Caco-2 (cell line): ENCODE data around the gene ISG20L2. TPM values are rescaled to one million over a fixed set of nuclear protein-coding genes. Genes with fewer than 3 reads are reported as not detected.

ENCODE experiments used
- BruUV-seq: library from RNA; stranded (reverse); fragments of 400-500 nt; replicated peaks from 2 replicates; lab custom pipeline; 2021; lab: Mats Ljungman, UMichigan
- CTCF ChIA-PET: fragments of 300-600 bp; sonication (Branson Sonifier 250); formaldehyde crosslinking; loops from one replicate; lab custom pipeline; 2022; ENCODE audit warnings: antibody characterized with exemption; lab: Charles Lee
- POLR2A ChIA-PET: fragments of 300-600 bp; sonication (Branson Sonifier 250); formaldehyde crosslinking; loops from one replicate; lab custom pipeline; 2022; ENCODE audit warnings: antibody characterized with exemption; lab: Charles Lee
- DNase-seq, 2 experiments: peaks; one replicate each; pipeline versions ENCODE4 v3.0.0 to v3.0.0-alpha.2; 2020 to 2022
- H3K27me3 ChIP-seq: replicated peaks from 2 replicates; pipeline ENCODE4 v1.6.0; 2011; ENCODE audit warnings: low read length; ENCODE audit not compliant: control insufficient read depth, insufficient read depth
- H3K36me3 ChIP-seq: 2 replicates; pipeline ENCODE4 v1.5.1; 2011; ENCODE audit warnings: low read length; ENCODE audit not compliant: control insufficient read depth, insufficient read depth
- H3K4me1 ChIP-seq: fragments of 250-450 bp; sonication (Bioruptor Pico); 2 replicates; pipeline ENCODE4 v1.5.1; 2020; ENCODE audit warnings: mild to moderate bottlenecking
- H3K4me3 ChIP-seq: 2 replicates; pipeline ENCODE4 v1.5.1; 2011; ENCODE audit warnings: low read depth, mild to moderate bottlenecking, control low read depth, low read length
- H3K9me3 ChIP-seq: fragments of 250-450 bp; sonication (Bioruptor Pico); 2 replicates; pipeline ENCODE4 v1.5.1; 2020; ENCODE audit warnings: mild to moderate bottlenecking, moderate library complexity
- H3K27ac Mint-ChIP-seq: one replicate; pipeline ENCODE4 v1.8.0; 2022; ENCODE audit warnings: mixed read lengths; ENCODE audit not compliant: unreplicated experiment
- H3K27me3 Mint-ChIP-seq: one replicate; pipeline ENCODE4 v1.8.0; 2022; ENCODE audit warnings: mixed read lengths; ENCODE audit not compliant: insufficient read depth, unreplicated experiment
- H3K36me3 Mint-ChIP-seq: one replicate; pipeline ENCODE4 v1.8.0; 2022; ENCODE audit warnings: mild to moderate bottlenecking, mixed read lengths; ENCODE audit not compliant: insufficient read depth, unreplicated experiment
- H3K4me1 Mint-ChIP-seq: one replicate; pipeline ENCODE4 v1.8.0; 2022; ENCODE audit warnings: low read depth, mixed read lengths; ENCODE audit not compliant: unreplicated experiment
- H3K4me3 Mint-ChIP-seq: one replicate; pipeline ENCODE4 v1.8.0; 2022; ENCODE audit warnings: mild to moderate bottlenecking, moderate library complexity, mixed read lengths; ENCODE audit not compliant: unreplicated experiment
- H3K9me3 Mint-ChIP-seq: one replicate; pipeline ENCODE4 v1.8.0; 2022; ENCODE audit warnings: mixed read lengths; ENCODE audit not compliant: unreplicated experiment
- intact Hi-C: fragments of 100-400 bp; cut with micrococcal nuclease; formaldehyde crosslinking; loops from one replicate; pipeline ENCODE4 v1.10.0; 2022; ENCODE audit not compliant: unreplicated experiment
- total RNA-seq: library from RNA; stranded (reverse); gene quantifications from 2 replicates; pipeline ENCODE4 v1.2.3, GENCODE V29; 2022
- TF ChIP-seq, protein P1 (sequence below), 2 experiments: fragments of 200-600 bp in 1 of 2; IDR thresholded peaks; 1 replicate in 1 of 2; 2 replicates in 1 of 2; pipeline versions ENCODE4 v1.5.1 to v1.8.0; 2011 to 2022; ENCODE audit warnings: antibody characterized with exemption in 1 of 2, control low read depth in 1 of 2, inconsistent platforms in 1 of 2, low read depth in 1 of 2, low read length in 1 of 2, mild to moderate bottlenecking in 1 of 2, moderate library complexity in 1 of 2; ENCODE audit not compliant: insufficient read depth in 1 of 2, severe bottlenecking in 1 of 2, unreplicated experiment in 1 of 2

Gene ISG20L2
- total RNA-seq, 1 experiment from 2014 or later = 42.3 TPM

DNA sequence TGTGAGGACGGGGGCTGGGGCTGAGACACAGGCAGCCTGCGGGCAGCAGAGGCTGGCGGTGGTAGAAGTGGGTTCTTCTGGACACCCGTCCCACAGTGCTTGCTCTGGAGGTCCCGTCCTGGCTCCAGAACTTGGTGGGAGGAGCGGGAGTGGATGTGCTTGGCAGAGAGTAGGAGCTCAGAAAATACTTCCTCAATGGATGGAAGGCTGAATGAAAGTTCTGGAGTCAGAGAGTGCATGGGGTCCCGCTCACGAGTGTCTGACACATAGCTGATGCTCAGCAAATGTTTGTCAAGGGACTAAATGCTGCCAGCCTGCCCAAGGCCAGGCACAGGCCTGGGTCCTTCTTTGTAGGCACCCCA lies 37.9 kb downstream of the ISG20L2 start:
- Mint-ChIP-seq H3K36me3 (peaks cover 4% of the 10 kb centered on the region), H3K9me3 (no peaks in the 10 kb centered on the region), H3K27ac (no peak overlapping the region), H3K4me3 (no peak overlapping the region), H3K27me3 (no peaks in the 10 kb centered on the region), H3K4me1 (peaks cover 23% of the 10 kb centered on the region)
- Histone ChIP-seq H3K27me3 (no peaks in the 10 kb centered on the region), H3K4me1 (peaks cover 49% of the 10 kb centered on the region), H3K4me3 (no peak overlapping the region), H3K36me3 (no peaks in the 10 kb centered on the region), H3K9me3 (no peaks in the 10 kb centered on the region)
- DNase-seq = no peak
- BruUV-seq = no TSS peak
- CTCF ChIA-PET = interaction anchor here (1.2 to 5.2 kb wide), 10 partner anchors 8 to 237 kb away, joined by 4 to 262 read pairs (median 16); partner anchors contain the start of genes CRABP2, ISG20L2, METTL25B and NES
- POLR2A ChIA-PET = interaction anchor here (2.5 to 2.7 kb wide), 2 partner anchors 14 to 16 kb away, joined by 19 to 24 read pairs; partner anchors contain the start of genes CRABP2 and NES
- TF ChIP-seq, protein P1, sequence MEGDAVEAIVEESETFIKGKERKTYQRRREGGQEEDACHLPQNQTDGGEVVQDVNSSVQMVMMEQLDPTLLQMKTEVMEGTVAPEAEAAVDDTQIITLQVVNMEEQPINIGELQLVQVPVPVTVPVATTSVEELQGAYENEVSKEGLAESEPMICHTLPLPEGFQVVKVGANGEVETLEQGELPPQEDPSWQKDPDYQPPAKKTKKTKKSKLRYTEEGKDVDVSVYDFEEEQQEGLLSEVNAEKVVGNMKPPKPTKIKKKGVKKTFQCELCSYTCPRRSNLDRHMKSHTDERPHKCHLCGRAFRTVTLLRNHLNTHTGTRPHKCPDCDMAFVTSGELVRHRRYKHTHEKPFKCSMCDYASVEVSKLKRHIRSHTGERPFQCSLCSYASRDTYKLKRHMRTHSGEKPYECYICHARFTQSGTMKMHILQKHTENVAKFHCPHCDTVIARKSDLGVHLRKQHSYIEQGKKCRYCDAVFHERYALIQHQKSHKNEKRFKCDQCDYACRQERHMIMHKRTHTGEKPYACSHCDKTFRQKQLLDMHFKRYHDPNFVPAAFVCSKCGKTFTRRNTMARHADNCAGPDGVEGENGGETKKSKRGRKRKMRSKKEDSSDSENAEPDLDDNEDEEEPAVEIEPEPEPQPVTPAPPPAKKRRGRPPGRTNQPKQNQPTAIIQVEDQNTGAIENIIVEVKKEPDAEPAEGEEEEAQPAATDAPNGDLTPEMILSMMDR (IDR thresholded peaks at IDR 0.05; ENCODE audit: insufficient read depth in 1 of 2, low read depth in 1 of 2, low read length in 1 of 2, severe bottlenecking in 1 of 2, unreplicated experiment in 1 of 2) = no peak
- intact Hi-C loops = no loop called here

DNA sequence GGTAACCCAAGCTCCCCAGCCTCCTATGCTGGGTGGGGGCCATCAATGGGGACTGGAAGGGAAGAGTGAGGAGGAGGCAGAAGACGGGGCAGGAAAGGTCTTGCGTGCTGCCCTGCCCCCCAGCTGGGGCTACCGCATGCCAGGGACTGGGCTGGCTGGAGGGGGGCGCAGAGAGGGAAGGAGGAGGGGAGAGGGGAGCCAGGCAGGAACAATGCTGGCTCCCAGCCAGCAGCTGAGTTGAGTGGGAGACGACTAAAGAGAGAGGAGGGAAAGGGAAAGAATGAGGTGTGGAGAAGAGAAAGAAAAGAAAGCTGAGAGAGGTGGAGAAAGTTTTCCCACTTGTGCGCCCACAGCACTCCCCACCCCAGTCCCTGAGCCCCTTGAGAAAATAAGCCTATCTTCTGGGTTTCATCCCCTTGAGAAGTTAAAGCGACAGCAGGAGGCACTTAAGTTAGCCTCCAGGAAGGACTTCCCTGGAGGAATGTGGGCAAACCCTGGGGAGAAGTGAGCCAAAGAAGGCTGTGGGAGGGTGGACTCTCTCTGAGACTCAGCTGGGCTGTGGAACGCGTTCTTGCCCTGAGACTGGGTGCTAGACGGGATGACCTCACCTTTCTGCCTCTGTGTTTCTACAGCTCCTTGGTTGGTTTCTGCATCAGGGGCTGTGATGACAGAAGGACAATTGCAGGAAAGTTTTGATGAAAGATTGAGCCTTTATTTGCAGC lies 38.5 kb downstream of the ISG20L2 start:
- intact Hi-C loops = loop anchor here (1.0 to 2.0 kb wide), 6 partner anchors 16 to 237 kb away; partner anchors contain the start of genes NTRK1 and PRCC
- Mint-ChIP-seq H3K9me3 (no peaks in the 10 kb centered on the region), H3K27ac (peak overlapping the region; percentile 8), H3K36me3 (peaks cover 4% of the 10 kb centered on the region), H3K27me3 (no peaks in the 10 kb centered on the region), H3K4me1 (peaks cover 23% of the 10 kb centered on the region), H3K4me3 (peak overlapping the region; percentile 56)
- BruUV-seq = no TSS peak
- H3K9me3 ChIP-seq = no peaks in the 10 kb centered on the region
- CTCF ChIA-PET = interaction anchor here (0.5 to 5.2 kb wide), 40 partner anchors 9 to 630 kb away, joined by 3 to 262 read pairs (median 6); partner anchors contain the start of genes CRABP2, HAPLN2, HDGF and INSRR
- peaks cover 49% of the 10 kb centered on the region for H3K4me1 ChIP-seq
- TF ChIP-seq, protein P1 (IDR thresholded peaks at IDR 0.05; ENCODE audit: insufficient read depth in 1 of 2, low read depth in 1 of 2, low read length in 1 of 2, severe bottlenecking in 1 of 2, unreplicated experiment in 1 of 2) = no peak
- POLR2A ChIA-PET = interaction anchor here (0.7 to 2.7 kb wide), 6 partner anchors 13 to 62 kb away, joined by 3 to 26 read pairs (median 12); partner anchors contain the start of genes CRABP2, HDGF, ISG20L2 and METTL25B
- H3K27me3 ChIP-seq = no peaks in the 10 kb centered on the region
- H3K4me3 ChIP-seq = peak overlapping the region; percentile 16; the same call in 1 of the 2 replicates
- H3K36me3 ChIP-seq = no peaks in the 10 kb centered on the region
- DNase-seq = no peak
